HEK293 (cell line): ENCODE data around the gene ARHGEF7.

Experiments
- YY1 ChIP-seq: fragments of 450-650 bp; formaldehyde crosslinking; IDR thresholded peaks from 2 replicates; pipeline ENCODE4 v1.5.1; 2018; ENCODE audit warnings: missing biosample characterization, missing genetic modification characterization
- ZNF202 ChIP-seq: fragments of 450-650 bp; formaldehyde crosslinking; IDR thresholded peaks from 2 replicates; pipeline ENCODE4 v1.5.1; 2016; ENCODE audit warnings: missing biosample characterization, missing genetic modification characterization, borderline replicate concordance
- ZNF274 ChIP-seq, 2 experiments: fragments of 200-500 bp in 1 of 2; fragments of 450-650 bp in 1 of 2; sonication (Bioruptor generic) in 1 of 2; formaldehyde crosslinking in 1 of 2; IDR thresholded peaks; 2 replicates each; pipeline versions ENCODE4 v1.5.1 to v1.6.1; 2014 to 2016; ENCODE audit warnings: borderline replicate concordance in 1 of 2, inconsistent platforms in 1 of 2, low read length in 1 of 2, missing biosample characterization in 1 of 2, missing genetic modification characterization in 1 of 2
- ZNF660 ChIP-seq: fragments of 450-650 bp; IDR thresholded peaks from 2 replicates; pipeline ENCODE4 v1.5.1; 2018; ENCODE audit warnings: missing biosample characterization, mild to moderate bottlenecking, missing genetic modification characterization
- ZNF777 ChIP-seq: fragments of 450-650 bp; formaldehyde crosslinking; IDR thresholded peaks from 2 replicates; pipeline ENCODE4 v1.5.1; 2017; ENCODE audit warnings: missing biosample characterization, missing genetic modification characterization, borderline replicate concordance
- ZNF837 ChIP-seq: fragments of 450-650 bp; formaldehyde crosslinking; IDR thresholded peaks from 2 replicates; pipeline ENCODE4 v1.5.1; 2016; ENCODE audit warnings: missing biosample characterization, missing genetic modification characterization
- TF ChIP-seq, protein P1 (sequence below): fragments of 450-650 bp; formaldehyde crosslinking; IDR thresholded peaks from 2 replicates; pipeline ENCODE4 v1.5.1; 2016; ENCODE audit warnings: missing biosample characterization, missing genetic modification characterization, low read depth
- TF ChIP-seq, protein P2 (sequence below): fragments of 450-650 bp; formaldehyde crosslinking; IDR thresholded peaks from 2 replicates; pipeline ENCODE4 v1.5.1; 2016; ENCODE audit warnings: missing biosample characterization, missing genetic modification characterization
- TF ChIP-seq, protein P3 (sequence below): fragments of 450-650 bp; IDR thresholded peaks from 2 replicates; pipeline ENCODE4 v1.5.1; 2018; ENCODE audit warnings: missing biosample characterization, mild to moderate bottlenecking, missing genetic modification characterization
- TF ChIP-seq, protein P4 (sequence below): fragments of 450-650 bp; IDR thresholded peaks from 2 replicates; pipeline ENCODE4 v1.5.1; 2018; ENCODE audit warnings: missing biosample characterization, missing genetic modification characterization
- TF ChIP-seq, protein P5 (sequence below): fragments of 450-650 bp; formaldehyde crosslinking; IDR thresholded peaks from 2 replicates; pipeline ENCODE4 v1.5.1; 2016; ENCODE audit warnings: missing biosample characterization, missing genetic modification characterization
- TF ChIP-seq, protein P6 (sequence below): fragments of 450-650 bp; formaldehyde crosslinking; IDR thresholded peaks from 2 replicates; pipeline ENCODE4 v1.5.1; 2016; ENCODE audit warnings: missing biosample characterization, missing genetic modification characterization

DNA sequence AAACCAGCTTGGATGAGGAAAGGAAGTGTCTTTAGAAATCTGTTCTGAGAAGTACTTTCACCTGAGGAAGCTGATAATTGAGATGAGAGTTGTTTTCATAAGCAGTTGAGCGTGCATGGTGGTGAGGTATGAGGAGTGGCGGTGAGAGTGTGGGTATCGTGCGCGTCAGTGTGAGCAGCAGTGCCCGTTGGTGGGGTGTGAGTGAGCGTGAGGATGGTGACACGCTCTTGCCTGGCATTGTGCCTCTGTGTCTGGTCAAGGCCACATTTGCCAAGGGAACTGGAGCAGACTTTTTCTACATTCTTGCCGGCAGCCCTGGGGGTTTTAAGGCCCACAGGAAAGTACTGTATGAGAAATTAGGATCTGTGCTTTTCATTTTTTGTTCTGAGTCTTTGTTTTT is 168.9 kb downstream of the ARHGEF7 start:
- no peak for TF ChIP-seq ZNF274 (IDR thresholded peaks at IDR 0.05; ENCODE audit: low read length)
- no peak for TF ChIP-seq ZNF274 (tag by site-specific recombination; IDR thresholded peaks at IDR 0.05; ENCODE audit: borderline replicate concordance)
- no peak for TF ChIP-seq ZNF777 (tag by site-specific recombination)
- TF ChIP-seq, protein P1, sequence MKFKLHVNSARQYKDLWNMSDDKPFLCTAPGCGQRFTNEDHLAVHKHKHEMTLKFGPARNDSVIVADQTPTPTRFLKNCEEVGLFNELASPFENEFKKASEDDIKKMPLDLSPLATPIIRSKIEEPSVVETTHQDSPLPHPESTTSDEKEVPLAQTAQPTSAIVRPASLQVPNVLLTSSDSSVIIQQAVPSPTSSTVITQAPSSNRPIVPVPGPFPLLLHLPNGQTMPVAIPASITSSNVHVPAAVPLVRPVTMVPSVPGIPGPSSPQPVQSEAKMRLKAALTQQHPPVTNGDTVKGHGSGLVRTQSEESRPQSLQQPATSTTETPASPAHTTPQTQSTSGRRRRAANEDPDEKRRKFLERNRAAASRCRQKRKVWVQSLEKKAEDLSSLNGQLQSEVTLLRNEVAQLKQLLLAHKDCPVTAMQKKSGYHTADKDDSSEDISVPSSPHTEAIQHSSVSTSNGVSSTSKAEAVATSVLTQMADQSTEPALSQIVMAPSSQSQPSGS: no peak
- TF ChIP-seq, protein P2, sequence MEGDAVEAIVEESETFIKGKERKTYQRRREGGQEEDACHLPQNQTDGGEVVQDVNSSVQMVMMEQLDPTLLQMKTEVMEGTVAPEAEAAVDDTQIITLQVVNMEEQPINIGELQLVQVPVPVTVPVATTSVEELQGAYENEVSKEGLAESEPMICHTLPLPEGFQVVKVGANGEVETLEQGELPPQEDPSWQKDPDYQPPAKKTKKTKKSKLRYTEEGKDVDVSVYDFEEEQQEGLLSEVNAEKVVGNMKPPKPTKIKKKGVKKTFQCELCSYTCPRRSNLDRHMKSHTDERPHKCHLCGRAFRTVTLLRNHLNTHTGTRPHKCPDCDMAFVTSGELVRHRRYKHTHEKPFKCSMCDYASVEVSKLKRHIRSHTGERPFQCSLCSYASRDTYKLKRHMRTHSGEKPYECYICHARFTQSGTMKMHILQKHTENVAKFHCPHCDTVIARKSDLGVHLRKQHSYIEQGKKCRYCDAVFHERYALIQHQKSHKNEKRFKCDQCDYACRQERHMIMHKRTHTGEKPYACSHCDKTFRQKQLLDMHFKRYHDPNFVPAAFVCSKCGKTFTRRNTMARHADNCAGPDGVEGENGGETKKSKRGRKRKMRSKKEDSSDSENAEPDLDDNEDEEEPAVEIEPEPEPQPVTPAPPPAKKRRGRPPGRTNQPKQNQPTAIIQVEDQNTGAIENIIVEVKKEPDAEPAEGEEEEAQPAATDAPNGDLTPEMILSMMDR: no peak
- TF ChIP-seq, protein P3, sequence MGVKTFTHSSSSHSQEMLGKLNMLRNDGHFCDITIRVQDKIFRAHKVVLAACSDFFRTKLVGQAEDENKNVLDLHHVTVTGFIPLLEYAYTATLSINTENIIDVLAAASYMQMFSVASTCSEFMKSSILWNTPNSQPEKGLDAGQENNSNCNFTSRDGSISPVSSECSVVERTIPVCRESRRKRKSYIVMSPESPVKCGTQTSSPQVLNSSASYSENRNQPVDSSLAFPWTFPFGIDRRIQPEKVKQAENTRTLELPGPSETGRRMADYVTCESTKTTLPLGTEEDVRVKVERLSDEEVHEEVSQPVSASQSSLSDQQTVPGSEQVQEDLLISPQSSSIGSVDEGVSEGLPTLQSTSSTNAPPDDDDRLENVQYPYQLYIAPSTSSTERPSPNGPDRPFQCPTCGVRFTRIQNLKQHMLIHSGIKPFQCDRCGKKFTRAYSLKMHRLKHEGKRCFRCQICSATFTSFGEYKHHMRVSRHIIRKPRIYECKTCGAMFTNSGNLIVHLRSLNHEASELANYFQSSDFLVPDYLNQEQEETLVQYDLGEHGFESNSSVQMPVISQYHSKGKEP (tag by site-specific recombination): no peak
- TF ChIP-seq, protein P4, sequence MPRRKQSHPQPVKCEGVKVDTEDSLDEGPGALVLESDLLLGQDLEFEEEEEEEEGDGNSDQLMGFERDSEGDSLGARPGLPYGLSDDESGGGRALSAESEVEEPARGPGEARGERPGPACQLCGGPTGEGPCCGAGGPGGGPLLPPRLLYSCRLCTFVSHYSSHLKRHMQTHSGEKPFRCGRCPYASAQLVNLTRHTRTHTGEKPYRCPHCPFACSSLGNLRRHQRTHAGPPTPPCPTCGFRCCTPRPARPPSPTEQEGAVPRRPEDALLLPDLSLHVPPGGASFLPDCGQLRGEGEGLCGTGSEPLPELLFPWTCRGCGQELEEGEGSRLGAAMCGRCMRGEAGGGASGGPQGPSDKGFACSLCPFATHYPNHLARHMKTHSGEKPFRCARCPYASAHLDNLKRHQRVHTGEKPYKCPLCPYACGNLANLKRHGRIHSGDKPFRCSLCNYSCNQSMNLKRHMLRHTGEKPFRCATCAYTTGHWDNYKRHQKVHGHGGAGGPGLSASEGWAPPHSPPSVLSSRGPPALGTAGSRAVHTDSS (tag by site-specific recombination): no peak
- TF ChIP-seq ZNF660 (tag by site-specific recombination): no peak
- TF ChIP-seq YY1 (tag by site-specific recombination): no peak
- TF ChIP-seq, protein P5, sequence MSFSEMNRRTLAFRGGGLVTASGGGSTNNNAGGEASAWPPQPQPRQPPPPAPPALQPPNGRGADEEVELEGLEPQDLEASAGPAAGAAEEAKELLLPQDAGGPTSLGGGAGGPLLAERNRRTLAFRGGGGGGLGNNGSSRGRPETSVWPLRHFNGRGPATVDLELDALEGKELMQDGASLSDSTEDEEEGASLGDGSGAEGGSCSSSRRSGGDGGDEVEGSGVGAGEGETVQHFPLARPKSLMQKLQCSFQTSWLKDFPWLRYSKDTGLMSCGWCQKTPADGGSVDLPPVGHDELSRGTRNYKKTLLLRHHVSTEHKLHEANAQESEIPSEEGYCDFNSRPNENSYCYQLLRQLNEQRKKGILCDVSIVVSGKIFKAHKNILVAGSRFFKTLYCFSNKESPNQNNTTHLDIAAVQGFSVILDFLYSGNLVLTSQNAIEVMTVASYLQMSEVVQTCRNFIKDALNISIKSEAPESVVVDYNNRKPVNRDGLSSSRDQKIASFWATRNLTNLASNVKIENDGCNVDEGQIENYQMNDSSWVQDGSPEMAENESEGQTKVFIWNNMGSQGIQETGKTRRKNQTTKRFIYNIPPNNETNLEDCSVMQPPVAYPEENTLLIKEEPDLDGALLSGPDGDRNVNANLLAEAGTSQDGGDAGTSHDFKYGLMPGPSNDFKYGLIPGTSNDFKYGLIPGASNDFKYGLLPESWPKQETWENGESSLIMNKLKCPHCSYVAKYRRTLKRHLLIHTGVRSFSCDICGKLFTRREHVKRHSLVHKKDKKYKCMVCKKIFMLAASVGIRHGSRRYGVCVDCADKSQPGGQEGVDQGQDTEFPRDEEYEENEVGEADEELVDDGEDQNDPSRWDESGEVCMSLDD (tag by site-specific recombination): no peak
- TF ChIP-seq, protein P6, sequence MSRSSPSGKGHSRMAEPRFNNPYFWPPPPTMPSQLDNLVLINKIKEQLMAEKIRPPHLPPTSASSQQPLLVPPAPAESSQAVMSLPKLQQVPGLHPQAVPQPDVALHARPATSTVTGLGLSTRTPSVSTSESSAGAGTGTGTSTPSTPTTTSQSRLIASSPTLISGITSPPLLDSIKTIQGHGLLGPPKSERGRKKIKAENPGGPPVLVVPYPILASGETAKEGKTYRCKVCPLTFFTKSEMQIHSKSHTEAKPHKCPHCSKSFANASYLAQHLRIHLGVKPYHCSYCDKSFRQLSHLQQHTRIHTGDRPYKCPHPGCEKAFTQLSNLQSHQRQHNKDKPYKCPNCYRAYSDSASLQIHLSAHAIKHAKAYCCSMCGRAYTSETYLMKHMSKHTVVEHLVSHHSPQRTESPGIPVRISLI (tag by site-specific recombination): no peak
- no peak for TF ChIP-seq ZNF202 (tag by site-specific recombination)
- TF ChIP-seq ZNF837 (tag by site-specific recombination): no peak
